ENCODE data around the gene SMPD2.

SMPD2 gene

GRCh38 chr6:109485266-109485935 is 44.9 kb downstream of the SMPD2 start:
- no peak for DNase-seq (ENCODE audit: low read depth)

- no peak for DNase-seq (ENCODE audit: low read depth)
These were observed 45.5 kb downstream of the SMPD2 start for GRCh38 chr6:109486068-109486467.

- DNase-seq (ENCODE audit: low read depth) = no peak
These were observed 47.5 kb downstream of the SMPD2 start for GRCh38 chr6:109488001-109488400.

- DNase-seq (ENCODE audit: low read depth) = no peak
These were observed 50.2 kb downstream of the SMPD2 start for GRCh38 chr6:109490713-109491112.

- DNase-seq (ENCODE audit: low read depth) = no peak
These were observed 50.8 kb downstream of the SMPD2 start for GRCh38 chr6:109491207-109491938.

All from T follicular helper cell (primary cell).